ENCODE measurements around the gene VPS13D. TPM values are rescaled to one million over a fixed set of nuclear protein-coding genes. Genes with fewer than 3 reads are reported as not detected.
A peak's percentile ranks its signal among the peaks of the same experiment; 100 is the strongest.

The VPS13D gene
- total RNA-seq, 2 donors from 2014 or later: 54.0 to 63.3 TPM

DNA sequence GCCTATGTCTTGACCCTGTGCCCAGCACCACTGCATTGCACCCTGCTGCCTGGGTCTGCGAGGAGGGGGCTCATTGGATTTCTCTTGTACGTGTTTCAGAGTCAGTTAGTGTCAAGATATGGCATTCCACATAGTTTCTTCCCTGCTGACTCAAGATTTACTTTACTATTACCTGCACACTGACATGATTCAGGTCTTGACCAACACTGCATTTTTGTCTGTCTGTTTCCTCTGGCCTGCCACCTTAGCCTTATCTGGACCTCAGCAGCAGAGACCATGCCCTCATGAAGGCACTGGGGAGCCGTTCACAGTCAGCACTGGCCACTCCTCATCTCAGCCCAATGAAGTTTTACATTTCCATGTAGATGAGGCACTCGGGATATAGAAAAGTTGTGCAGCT lies 232.8 kb downstream of the VPS13D start:
- ATAC-seq: no peak
- no peaks in the 10 kb centered on the region for H3K36me3 ChIP-seq (replicated peaks in 1 of 2; ENCODE audit: insufficient read depth in 1 of 2, low read depth in 2 of 2)
- intact Hi-C loops (cut with DNase I): no loop called here
- no peak for TF ChIP-seq POLR2A (IDR thresholded peaks at IDR 0.05)
- TF ChIP-seq, protein P1, sequence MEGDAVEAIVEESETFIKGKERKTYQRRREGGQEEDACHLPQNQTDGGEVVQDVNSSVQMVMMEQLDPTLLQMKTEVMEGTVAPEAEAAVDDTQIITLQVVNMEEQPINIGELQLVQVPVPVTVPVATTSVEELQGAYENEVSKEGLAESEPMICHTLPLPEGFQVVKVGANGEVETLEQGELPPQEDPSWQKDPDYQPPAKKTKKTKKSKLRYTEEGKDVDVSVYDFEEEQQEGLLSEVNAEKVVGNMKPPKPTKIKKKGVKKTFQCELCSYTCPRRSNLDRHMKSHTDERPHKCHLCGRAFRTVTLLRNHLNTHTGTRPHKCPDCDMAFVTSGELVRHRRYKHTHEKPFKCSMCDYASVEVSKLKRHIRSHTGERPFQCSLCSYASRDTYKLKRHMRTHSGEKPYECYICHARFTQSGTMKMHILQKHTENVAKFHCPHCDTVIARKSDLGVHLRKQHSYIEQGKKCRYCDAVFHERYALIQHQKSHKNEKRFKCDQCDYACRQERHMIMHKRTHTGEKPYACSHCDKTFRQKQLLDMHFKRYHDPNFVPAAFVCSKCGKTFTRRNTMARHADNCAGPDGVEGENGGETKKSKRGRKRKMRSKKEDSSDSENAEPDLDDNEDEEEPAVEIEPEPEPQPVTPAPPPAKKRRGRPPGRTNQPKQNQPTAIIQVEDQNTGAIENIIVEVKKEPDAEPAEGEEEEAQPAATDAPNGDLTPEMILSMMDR (IDR thresholded peaks at IDR 0.05): no peak
- peak overlapping the region; percentile 73 to 85 (median 82) for H3K27ac ChIP-seq
- H3K4me3 ChIP-seq: no peak overlapping the region
- no peaks in the 10 kb centered on the region for H3K9me3 ChIP-seq
- H3K27me3 ChIP-seq: no peaks in the 10 kb centered on the region
- 39 to 53% methylated on average over 4 of the region's 4 CpGs for WGBS, 2 donors
- H3K4me1 ChIP-seq: peaks cover 70% of the 10 kb centered on the region
- no peak for DNase-seq

DNA sequence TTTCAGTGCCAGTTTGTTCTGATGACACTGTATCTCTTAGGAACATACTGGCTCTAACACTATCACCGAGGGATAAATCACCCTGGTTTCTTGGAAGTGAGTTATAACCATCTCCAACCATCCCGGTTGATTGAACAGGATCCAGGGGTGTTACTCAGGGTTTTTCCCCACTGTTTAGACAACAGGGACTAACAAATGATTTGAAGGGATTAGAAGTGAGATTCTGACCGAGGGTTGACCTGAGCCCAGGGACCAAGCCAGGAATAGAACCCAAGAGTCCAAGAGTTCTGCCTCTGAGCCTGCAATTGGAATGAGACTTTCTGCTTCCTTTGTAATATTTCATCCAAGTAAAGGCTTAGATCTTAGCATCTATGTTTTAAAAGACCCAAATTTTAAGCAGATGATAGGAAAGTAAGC lies 234.2 kb downstream of the VPS13D start:
- no peak for DNase-seq
- H3K36me3 ChIP-seq (replicated peaks in 1 of 2; ENCODE audit: insufficient read depth in 1 of 2, low read depth in 2 of 2): no peaks in the 10 kb centered on the region
- no peak for ATAC-seq
- H3K4me3 ChIP-seq: no peak overlapping the region
- no peaks in the 10 kb centered on the region for H3K9me3 ChIP-seq
- TF ChIP-seq POLR2A (IDR thresholded peaks at IDR 0.05): no peak
- TF ChIP-seq, protein P1 (IDR thresholded peaks at IDR 0.05): no peak
- H3K27ac ChIP-seq: peak overlapping the region; percentile 40 to 85 (median 44)
- 51 to 63% methylated on average over 3 of the region's 3 CpGs for WGBS, 2 donors
- no peaks in the 10 kb centered on the region for H3K27me3 ChIP-seq
- intact Hi-C loops (cut with DNase I): no loop called here
- peaks cover 70% of the 10 kb centered on the region for H3K4me1 ChIP-seq

GRCh38 chr1:12464598-12465056 lies 234.8 kb downstream of the VPS13D start:
- H3K27me3 ChIP-seq: no peaks in the 10 kb centered on the region
- H3K9me3 ChIP-seq: no peaks in the 10 kb centered on the region
- DNase-seq (peak in 3 of 4 donors; percentile 50 to 53 (median 53)), ATAC-seq (peak; percentile 22)
- H3K27ac ChIP-seq: peak overlapping the region; percentile 40 to 85 (median 44)
- H3K4me1 ChIP-seq: peaks cover 72% of the 10 kb centered on the region
- TF ChIP-seq, protein P1 (IDR thresholded peaks at IDR 0.05): no peak
- no peak for TF ChIP-seq POLR2A (IDR thresholded peaks at IDR 0.05)
- intact Hi-C loops (cut with DNase I): no loop called here
- 49 to 56% methylated on average over 4 to 5 of the region's 5 CpGs for WGBS, 2 donors
- H3K36me3 ChIP-seq (replicated peaks in 1 of 2; ENCODE audit: insufficient read depth in 1 of 2, low read depth in 2 of 2): no peaks in the 10 kb centered on the region
- no peak overlapping the region for H3K4me3 ChIP-seq

- DNase-seq (no peak), ATAC-seq (no peak)
- TF ChIP-seq, protein P1 (IDR thresholded peaks at IDR 0.05): no peak
- no peak for TF ChIP-seq POLR2A (IDR thresholded peaks at IDR 0.05)
- no peaks in the 10 kb centered on the region for H3K9me3 ChIP-seq
- H3K4me3 ChIP-seq: no peak overlapping the region
- H3K36me3 ChIP-seq (replicated peaks in 1 of 2; ENCODE audit: insufficient read depth in 1 of 2, low read depth in 2 of 2): no peaks in the 10 kb centered on the region
- 23 to 29% methylated on average over 3 of the region's 3 CpGs for WGBS, 2 donors
- no peaks in the 10 kb centered on the region for H3K27me3 ChIP-seq
- intact Hi-C loops (cut with DNase I): no loop called here
- peak overlapping the region; percentile 40 to 85 (median 44) for H3K27ac ChIP-seq
- peaks cover 72% of the 10 kb centered on the region for H3K4me1 ChIP-seq
These were observed 235.3 kb downstream of the VPS13D start for GRCh38 chr1:12465126-12465525.

DNA sequence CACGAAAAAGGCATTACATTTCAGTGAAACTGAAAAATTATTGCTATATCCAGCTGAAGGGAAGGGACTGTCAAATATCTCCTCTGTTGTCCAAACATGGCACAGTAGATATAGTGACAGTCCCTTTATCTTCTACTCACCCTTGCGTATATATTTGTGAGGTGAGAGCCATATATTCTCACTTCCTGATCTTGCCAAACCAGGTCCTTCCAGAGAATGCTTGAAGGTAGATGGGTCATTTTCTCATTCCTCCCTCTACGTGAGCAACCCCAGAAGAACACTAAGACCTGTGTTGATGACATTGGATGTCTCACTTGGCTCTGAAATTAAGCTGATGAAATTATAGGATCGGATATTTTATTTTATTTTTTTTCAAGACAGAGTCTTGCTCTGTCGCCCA lies 237.0 kb downstream of the VPS13D start:
- no peak overlapping the region for H3K27ac ChIP-seq
- H3K4me1 ChIP-seq: peaks cover 63% of the 10 kb centered on the region
- intact Hi-C loops (cut with DNase I): no loop called here
- 85 to 89% methylated on average over 5 of the region's 5 CpGs for WGBS, 2 donors
- no peaks in the 10 kb centered on the region for H3K9me3 ChIP-seq
- ATAC-seq: no peak
- TF ChIP-seq, protein P1 (IDR thresholded peaks at IDR 0.05): no peak
- no peak for TF ChIP-seq POLR2A (IDR thresholded peaks at IDR 0.05)
- no peaks in the 10 kb centered on the region for H3K27me3 ChIP-seq
- DNase-seq: no peak
- no peaks in the 10 kb centered on the region for H3K36me3 ChIP-seq (replicated peaks in 1 of 2; ENCODE audit: insufficient read depth in 1 of 2, low read depth in 2 of 2)
- H3K4me3 ChIP-seq: no peak overlapping the region

Measured in body of pancreas (tissue), 4 donors.